Sciatic nerve (tissue), 2 donors: ENCODE measurements around the gene SYT3. TPM values are rescaled to one million over a fixed set of nuclear protein-coding genes. Genes with fewer than 3 reads are reported as not detected.
A peak's percentile ranks its signal among the peaks of the same experiment; 100 is the strongest.
"Not testable (repeated sequence)": the region's sequence is repeated elsewhere in the genome, so short reads cannot be mapped to it uniquely, and the experiment has no call there.

ENCODE experiments used
- ATAC-seq: fragments of 200-7000 bp; cut with Tn5 transposase; one replicate; pipeline ENCODE4 v1.9.1; 2020; ENCODE audit warnings: mild to moderate bottlenecking, moderate library complexity
- DNase-seq: peaks from one replicate; pipeline ENCODE4 v3.0.0-alpha.2; 2020; ENCODE audit warnings: low spot score
- intact Hi-C: fragments of 100-400 bp; cut with DNase I; formaldehyde crosslinking; loops from one replicate; pipeline ENCODE4 v1.14.2; 2022
- total RNA-seq: library from RNA; stranded (reverse); fragmentation: NEBNext Ultra II Directional; extraction: Animal tissue kit (Norgen Biotek cat#: 25700); gene quantifications from one replicate; pipeline ENCODE4 v1.2.1, GENCODE V29; 2021
- donor health status: DM: no; HTN: no; CAD: no.
- donor health status: DM: no; HTN: no; CAD: no.

Gene SYT3
- total RNA-seq, 1 donor from 2014 or later: not detected

DNA sequence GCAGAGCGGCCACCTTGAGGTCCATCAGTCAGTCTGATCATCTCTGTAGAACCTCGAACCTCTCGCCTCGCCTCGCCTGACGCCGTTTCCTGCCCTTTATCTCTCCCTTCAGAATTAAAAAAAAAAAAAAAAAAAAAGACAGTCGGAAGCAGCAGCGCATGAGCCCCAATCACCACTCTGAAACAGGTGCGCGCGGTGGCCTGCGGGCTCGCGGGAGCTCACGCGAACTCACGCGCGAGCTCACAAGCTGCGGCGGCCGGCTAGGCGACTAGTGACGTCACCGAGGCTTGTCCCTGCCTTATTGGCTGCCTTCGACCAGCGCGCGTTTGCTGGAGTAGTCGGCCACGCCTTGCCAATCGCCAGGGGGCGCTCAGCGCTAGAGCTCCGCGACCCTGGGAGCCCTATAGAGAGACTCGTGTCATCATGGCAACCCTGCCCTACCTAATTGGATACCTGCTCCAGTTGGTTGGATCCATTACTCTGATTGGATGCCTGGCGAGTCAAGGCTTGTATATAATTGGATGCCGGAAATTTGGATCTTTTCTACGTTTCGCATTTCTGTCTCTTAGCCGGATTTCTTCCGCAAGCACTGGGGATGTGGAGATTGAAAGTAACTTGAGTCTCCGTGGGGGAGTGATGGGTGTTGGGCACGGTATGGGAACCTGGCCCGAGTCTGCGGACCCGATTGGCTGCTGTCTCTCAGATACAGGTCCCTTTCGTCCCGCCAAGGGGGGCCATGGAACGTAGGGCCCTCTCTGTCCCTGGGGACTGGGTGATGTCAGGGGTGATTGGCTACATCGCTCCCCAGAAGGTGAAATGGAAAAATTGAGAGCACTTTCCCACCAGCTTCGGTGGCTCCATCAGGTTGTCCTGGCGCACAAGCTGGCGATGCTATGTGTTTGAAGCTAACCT is 31.6 kb downstream of the SYT3 start:
- peak; percentile 62 for DNase-seq
- intact Hi-C loops: no loop called here
- ATAC-seq: peak; percentile 85

DNA sequence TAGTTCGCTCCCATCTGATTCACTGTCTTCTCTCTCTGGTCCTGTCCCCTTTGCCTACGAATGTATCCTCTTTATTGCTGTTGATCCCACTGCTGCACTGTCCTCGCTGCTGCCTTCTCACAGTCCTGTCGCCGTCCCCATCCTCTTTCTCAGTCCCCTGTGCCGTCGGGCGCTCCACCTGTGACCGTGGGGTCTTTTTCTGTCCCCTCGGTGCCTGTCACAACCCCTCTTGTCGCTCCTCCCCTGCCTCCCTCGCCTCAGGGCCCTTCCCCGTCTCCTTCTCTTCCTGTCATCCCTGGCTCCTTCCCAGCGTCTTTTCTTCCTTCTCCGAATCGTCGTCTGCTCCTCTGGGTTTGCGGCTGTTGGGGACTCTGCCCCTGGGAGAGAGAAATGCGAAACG is 32.3 kb downstream of the SYT3 start:
- DNase-seq (no peak), ATAC-seq (no peak)
- intact Hi-C loops: no loop called here

DNA sequence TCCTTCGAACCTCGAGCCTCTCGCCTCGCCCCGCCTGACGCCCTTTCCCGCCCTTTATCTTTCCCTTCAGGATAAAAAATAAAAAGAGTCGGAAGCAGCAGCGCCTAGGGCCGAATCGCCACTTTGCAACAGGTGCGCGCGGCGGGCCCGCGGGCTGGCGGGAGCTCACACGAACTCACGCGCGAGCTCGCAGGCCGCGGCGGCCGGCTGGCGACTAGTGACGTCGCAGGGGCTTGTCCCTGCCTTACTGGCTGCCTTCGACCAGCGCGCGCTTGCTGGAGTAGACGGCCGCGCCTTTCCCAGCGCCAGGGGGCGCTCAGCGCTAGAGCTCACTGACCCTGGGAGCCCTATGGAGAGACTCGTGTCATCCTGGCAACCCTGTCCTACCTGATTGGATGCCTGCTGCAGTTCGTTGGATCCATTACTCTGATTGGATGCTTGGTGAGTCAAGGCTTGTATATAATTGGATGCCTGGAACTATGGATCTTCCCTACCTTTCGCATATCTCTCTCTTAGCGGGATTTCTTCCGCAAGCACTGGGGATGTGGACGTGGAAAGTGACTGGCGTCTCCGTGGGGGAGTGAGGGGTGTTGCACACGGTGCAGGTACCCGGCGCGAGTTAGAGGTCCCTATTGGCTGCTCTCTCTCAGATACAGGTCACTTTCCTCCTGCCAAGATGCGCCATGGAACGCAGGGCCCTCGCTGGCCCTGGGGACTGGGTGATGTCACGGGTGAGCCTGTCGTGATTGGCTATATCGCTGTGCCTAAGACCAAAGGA is 33.4 kb downstream of the SYT3 start:
- ATAC-seq: peak; percentile 48
- DNase-seq, intact Hi-C loops: not testable (repeated sequence)

DNA sequence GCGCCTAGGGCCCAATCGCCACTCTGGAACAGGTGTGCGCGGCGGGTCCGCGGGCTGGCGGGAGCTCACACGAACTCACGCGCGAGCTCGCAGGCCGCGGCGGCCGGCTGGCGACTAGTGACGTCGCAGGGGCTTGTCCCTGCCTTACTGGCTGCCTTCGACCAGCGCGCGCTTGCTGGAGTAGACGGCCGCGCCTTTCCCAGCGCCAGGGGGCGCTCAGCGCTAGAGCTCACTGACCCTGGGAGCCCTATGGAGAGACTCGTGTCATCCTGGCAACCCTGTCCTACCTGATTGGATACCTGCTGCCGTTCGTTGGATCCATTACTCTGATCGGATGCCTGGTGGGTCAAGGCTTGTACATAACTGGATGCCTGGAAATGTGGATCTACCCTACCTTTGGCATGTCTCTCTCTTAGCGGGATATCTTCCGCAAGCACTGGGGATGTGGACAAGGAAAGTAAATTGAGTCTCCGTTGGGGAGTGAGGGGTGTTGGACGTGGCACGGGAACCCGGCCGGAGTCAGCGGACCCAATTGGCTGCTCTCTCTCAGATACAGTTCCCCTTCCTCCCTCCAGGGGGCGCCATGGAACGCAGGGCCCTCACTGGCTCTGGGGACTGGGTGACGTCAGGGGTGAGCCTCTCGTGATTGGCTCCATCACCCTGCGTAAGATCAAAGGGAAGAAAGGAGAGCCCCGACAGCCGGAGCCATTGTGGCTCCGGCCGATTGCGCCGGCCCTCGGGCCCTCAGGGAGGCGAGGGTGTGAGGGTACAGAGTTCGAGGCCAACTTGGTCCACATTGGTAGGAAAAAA is 35.2 kb downstream of the SYT3 start:
- intact Hi-C loops, ATAC-seq, DNase-seq: not testable (repeated sequence)

DNA sequence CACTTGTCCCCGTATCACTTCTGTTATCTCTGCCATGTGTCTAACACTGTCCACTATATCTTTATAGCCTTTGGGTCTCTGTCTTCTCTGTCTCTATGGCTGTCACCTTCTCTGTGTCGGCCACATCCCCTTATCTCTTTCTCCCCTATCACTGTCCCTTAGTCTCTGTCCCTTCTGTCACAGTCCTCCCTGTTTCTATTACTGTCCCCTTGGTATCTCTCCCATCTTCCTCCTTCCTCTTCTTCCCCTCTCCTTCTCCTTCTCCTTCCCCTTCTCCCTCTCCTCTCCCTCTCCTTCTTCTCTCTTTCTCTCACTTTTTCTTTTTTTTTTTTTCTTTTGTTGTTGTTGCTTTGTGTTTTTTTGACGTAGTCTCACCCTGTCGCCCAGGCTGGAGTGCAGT is 36.7 kb downstream of the SYT3 start:
- intact Hi-C loops: no loop called here
- ATAC-seq: no peak

DNA sequence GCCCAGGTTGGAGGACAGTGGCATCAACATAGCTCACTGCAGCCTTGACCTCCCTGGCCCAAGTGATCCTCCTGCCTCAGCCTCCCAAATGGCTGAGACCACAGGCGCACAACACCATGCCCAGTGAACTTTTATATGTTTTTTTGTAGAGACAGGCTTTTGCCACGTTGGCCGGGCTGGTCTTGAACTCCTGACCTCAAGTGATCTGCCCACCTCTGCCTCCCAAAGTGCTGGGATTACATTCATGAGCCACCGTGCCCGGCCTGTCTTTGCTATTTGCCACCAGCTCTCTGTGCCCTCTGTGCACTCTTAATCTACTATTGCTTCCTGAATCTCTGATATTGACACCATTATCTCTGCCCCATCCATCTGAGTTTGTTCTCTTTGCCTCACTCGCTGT is 37.2 kb downstream of the SYT3 start:
- ATAC-seq: no peak
- intact Hi-C loops: no loop called here

More for the DNA sequence above, 36.7 kb downstream of the SYT3 start:
- DNase-seq: no peak

DNA sequence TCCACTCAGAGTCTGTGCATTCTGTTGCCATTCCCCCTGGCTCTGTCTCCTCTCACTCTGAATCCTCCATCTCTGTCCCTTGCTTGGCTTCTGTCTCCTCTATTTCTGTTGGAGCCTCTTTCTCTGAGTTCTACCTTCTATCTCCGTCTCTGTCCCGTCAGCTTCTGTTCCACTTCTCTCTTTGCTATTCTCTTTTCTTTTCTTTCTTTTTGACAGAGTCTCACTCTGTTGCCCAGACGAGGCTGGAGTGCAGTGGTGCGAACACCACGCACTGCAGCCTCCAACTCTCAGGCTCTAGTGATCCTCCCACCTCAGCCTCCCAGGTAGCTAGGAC is 37.6 kb downstream of the SYT3 start:
- DNase-seq (no peak), ATAC-seq (no peak)
- intact Hi-C loops: no loop called here

More for the DNA sequence above, 37.2 kb downstream of the SYT3 start:
- no peak for DNase-seq

DNA sequence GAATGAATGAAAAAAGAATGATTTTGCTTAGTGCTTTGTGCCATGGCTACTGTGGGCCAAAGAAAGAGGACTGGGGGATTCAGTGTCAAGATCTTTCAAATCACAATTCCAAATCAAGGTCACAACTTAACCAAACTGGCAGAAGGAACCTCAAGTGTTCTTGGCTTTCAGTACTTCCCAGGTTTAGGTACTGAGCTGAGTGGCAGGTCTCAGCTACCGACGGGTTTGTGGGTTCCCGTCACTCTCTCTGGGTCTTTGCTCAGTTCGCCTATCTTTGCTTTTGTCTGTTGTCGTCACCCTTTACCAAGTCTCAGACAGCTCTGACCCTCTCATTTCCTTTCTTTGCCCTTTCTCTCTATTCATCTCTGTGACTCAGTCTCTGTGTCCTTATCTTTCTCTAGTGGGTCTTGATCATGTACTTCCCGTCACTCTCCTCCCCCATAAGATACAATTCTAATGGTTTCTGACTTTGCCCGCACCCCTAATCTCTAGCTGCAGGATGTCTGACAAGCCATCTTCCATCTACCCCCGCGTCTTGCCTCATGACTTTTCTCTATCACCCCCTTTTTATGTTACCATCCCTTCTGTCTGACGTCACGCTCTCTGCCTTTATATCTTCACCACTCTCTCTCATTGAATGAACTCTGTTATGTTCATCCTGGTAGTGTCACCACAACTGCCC is 38.1 kb downstream of the SYT3 start:
- no peak for DNase-seq
- no peak for ATAC-seq
- intact Hi-C loops: no loop called here

DNA sequence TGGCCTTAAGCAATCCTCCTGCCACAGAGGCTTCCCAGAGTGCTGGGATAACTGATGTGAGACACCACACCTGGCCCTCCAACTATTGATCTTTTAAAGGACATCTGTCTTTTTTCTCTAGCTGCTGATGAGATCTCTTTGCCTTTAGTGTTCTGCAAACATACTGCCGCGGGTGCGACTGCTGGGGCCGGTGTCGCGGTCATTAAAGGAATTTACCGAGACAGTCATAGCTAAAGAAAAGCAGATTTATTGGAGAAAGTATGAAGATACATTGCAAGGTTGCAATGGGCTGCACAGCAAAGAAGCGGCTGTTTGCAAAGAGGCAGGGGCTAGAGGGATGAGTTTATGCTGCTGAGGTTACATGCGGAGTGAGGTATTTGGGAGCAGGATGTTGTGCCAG is 40.3 kb downstream of the SYT3 start:
- no peak for ATAC-seq
- intact Hi-C loops: no loop called here
- no peak for DNase-seq

DNA sequence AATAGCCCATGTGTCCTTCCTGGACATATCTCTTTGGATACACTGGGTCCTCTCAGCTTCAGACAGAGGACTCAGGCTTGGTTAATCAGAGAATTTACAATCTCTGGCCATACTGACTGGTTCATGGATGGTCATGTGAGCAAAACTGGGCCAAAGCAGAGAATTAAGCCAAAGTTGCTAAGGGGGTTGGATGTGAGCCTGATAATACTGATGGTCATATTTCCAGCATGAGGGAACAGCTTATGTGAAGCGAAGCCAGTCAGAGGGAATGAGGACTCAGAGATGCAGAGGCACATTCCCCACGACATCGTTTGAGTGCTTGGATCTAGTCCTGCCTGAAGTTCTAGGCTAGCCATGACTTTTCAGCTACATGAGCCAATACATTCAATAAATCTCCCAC is 49.5 kb downstream of the SYT3 start:
- intact Hi-C loops: no loop called here
- no peak for DNase-seq
- ATAC-seq: no peak

DNA sequence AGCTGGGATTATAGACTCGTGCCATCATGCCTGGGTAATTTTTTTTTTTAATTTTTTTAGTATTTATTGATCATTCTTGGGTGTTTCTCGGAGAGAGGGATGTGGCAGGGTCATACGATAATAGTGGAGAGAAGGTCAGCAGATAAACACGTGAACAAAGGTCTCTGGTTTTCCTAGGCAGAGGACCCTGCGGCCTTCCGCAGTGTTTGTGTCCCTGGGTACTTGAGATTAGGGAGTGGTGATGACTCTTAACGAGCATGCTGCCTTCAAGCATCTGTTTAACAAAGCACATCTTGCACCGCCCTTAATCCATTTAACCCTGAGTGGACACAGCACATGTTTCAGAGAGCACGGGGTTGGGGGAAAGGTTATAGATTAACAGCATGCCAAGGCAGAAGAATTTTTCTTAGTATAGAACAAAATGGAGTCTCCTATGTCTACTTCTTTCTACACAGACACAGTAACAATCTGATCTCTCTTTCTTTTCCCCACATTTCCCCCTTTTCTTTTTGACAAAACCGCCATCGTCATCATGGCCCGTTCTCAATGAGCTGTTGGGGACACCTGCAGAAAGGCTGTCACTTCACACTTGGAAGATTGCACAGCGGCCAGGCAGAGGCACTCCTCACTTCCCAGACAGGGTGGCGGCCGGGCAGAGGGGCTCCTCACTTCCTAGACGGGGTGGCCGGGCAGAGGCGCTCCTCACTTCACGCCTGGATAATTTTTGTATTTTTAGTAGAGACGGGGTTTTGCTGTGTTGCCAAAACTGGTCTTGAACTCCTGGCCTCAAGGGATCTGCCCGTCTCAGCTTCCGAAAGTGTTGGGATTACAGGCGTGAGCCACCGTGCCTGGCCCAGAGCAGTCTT is 57.7 kb downstream of the SYT3 start:
- DNase-seq, ATAC-seq, intact Hi-C loops: not testable (repeated sequence)

DNA sequence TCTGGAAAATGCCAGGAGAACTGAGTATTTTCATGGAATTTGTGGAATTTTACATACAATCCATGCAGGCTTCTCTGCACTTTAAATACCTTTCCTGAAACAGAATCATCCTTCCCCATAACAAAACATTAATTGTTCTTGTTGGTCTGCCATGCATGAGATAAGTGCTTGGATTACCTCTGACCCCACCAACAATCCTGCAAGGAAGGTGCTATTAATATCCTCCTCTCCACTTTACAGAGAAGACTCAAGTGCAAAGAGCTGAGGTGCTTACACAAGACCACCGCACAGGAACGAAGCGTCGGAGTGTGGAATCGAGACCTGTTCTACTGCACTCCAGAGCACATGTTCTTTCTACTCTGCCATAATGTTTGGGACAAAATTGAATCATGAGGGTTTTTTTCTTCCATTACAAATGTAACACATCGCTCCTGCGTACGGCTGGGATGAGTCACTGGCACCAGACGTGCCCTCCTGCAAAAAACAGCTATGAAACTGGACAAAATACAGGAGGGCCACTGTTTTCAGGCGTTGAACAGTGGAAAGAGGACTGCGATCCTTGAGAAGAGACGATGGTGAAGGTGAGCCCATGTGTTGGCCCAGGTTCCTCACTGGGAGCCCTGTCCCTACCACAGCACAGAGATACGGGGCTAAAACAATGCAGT is 58.6 kb downstream of the SYT3 start:
- ATAC-seq: no peak
- no peak for DNase-seq
- intact Hi-C loops: no loop called here

DNA sequence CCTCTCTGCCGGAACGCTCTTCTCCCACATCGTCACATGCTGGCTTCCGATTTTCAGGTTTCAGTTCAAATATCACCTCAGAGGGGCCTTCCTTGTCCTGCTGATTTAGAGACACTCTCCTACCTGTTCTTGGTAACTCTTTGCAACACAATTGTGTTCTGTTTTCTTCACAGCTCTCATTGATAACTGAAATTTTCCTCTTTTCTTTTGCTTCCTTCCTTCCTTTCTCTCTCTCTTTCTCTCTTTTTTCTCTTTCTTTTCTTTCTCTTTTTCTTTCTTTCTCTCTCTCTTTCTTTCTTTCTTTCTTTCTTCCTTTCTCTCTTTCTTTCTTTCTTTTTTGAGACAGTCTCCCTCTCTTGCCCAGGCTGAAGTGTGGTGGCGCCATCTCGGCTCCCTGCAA is 59.4 kb downstream of the SYT3 start:
- intact Hi-C loops: no loop called here
- DNase-seq: no peak
- no peak for ATAC-seq

DNA sequence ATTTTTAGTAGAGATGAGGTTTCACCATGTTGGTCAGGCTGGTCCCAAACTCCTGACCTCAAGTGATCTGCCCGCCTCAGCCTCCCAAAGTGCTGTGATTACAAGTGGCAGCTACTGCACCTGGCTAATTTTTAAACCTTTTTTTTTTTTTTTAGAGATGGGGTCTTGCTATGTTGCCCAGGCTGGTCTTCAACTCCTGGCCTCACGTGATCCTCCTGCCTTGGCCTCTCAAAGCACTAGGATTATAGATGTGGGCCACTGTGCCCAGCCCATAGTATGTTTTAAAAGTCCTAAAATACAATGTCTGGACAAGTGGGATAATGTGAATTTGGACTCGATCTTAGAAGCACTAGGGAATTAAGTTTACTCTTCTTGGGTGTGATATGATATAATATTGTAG is 62.9 kb downstream of the SYT3 start:
- intact Hi-C loops, DNase-seq, ATAC-seq: not testable (repeated sequence)

DNA sequence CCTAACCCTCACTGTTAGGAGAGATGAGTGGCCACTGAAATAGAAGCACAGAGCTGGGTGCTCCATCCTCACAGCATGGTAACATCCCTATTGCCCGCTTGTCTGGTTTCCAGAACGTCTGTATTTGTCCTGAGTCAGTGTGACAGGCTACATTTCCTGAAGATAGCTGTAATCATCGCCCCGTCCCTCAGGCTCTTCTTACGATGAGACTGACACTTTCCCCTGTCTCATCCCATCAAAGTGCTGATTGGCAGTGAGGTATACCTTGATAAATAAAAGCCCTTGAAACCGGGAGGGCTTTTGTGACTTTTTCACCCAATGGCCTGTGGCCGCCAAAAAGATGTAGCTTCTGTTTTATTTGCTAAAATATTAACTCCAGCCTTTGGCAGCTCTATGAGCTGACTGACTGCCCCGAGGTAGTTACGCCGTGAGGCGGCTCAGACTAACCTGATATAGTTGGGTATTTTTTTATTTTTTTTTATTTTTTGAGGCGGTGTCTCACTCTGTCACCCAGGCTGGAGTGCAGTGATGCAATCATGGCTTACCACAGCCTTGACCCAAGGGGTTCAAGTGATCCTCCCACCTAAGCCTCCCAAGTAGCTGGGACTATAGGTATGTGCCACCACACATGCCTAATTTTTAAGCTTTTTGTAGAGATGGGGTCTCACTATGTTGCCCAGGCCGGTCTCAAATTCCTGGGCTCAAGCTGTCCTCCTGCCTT is 65.8 kb downstream of the SYT3 start:
- intact Hi-C loops: no loop called here
- DNase-seq (no peak), ATAC-seq (no peak)
